Fibroblast of gingiva (primary cell): ENCODE measurements around the gene KRTAP12-4.
"Not testable (repeated sequence)": the region's sequence is repeated elsewhere in the genome, so short reads cannot be mapped to it uniquely, and the experiment has no call there.

Experiments
- DNase-seq: peaks from one replicate; pipeline ENCODE4 v3.0.0-alpha.2; 2011; ENCODE audit warnings: low read depth

The KRTAP12-4 gene

GRCh38 chr21:44654576-44655175 is at the start of gene KRTAP12-4:
Gene KRTAP12-4 (minus strand): TSS chr21:44654659. CDS start chr21:44654614, 45 bp downstream.
- DNase-seq = no peak

GRCh38 chr21:44703731-44704635 is 49.5 kb upstream of the KRTAP12-4 start:
- DNase-seq = no peak

GRCh38 chr21:44702973-44703730 is 48.7 kb upstream of the KRTAP12-4 start:
- DNase-seq = no peak

GRCh38 chr21:44702111-44702972 is 47.9 kb upstream of the KRTAP12-4 start:
- no peak for DNase-seq

GRCh38 chr21:44701541-44701940 is 47.1 kb upstream of the KRTAP12-4 start:
- no peak for DNase-seq

GRCh38 chr21:44701023-44701400 is 46.6 kb upstream of the KRTAP12-4 start:
- DNase-seq = no peak

- no peak for DNase-seq
Measured at GRCh38 chr21:44700101-44701022, 45.9 kb upstream of the KRTAP12-4 start.

GRCh38 chr21:44699502-44700001 is 45.1 kb upstream of the KRTAP12-4 start:
- no peak for DNase-seq

GRCh38 chr21:44697811-44698734 is 43.6 kb upstream of the KRTAP12-4 start:
- no peak for DNase-seq

- not testable (repeated sequence) for DNase-seq
Measured at GRCh38 chr21:44697172-44697810, 42.8 kb upstream of the KRTAP12-4 start, which contains the start of gene KRTAP10-12. Gene KRTAP10-12 (plus strand): TSS chr21:44697172. CDS start chr21:44697202, 30 bp downstream.

GRCh38 chr21:44696572-44696971 is 42.1 kb upstream of the KRTAP12-4 start:
- DNase-seq = no peak

GRCh38 chr21:44695641-44696040 is 41.2 kb upstream of the KRTAP12-4 start:
- DNase-seq = no peak

- no peak for DNase-seq
Measured at GRCh38 chr21:44695184-44695583, 40.7 kb upstream of the KRTAP12-4 start.

- DNase-seq = no peak
Measured at GRCh38 chr21:44694776-44695175, 40.3 kb upstream of the KRTAP12-4 start.

- DNase-seq = no peak
Measured at GRCh38 chr21:44692798-44693512, 38.5 kb upstream of the KRTAP12-4 start.

- DNase-seq = no peak
Measured at GRCh38 chr21:44691686-44692085, 37.2 kb upstream of the KRTAP12-4 start.

- DNase-seq = not testable (repeated sequence)
Measured at GRCh38 chr21:44689740-44690139, 35.3 kb upstream of the KRTAP12-4 start.

- DNase-seq = no peak
Measured at GRCh38 chr21:44687671-44688070, 33.2 kb upstream of the KRTAP12-4 start.
